Testis (tissue), 3 donors: ENCODE measurements around the gene MCC. TPM values are rescaled to one million over a fixed set of nuclear protein-coding genes. Genes with fewer than 3 reads are reported as not detected.
A peak's percentile ranks its signal among the peaks of the same experiment; 100 is the strongest.

ENCODE experiments used
- DNase-seq: peaks from one replicate; pipeline ENCODE4 v3.0.0-alpha.2; 2019
- H3K27ac ChIP-seq, 2 donors: fragments of 200-600 bp; sonication (generic); one replicate each; pipeline ENCODE4 v1.5.1; 2019
- H3K27me3 ChIP-seq: fragments of 200-600 bp; sonication (generic); one replicate; pipeline ENCODE4 v1.5.1; 2019
- H3K36me3 ChIP-seq: fragments of 200-600 bp; sonication (generic); one replicate; pipeline ENCODE4 v1.5.1; 2017; ENCODE audit warnings: low read depth; ENCODE audit errors: missing control alignments
- H3K4me1 ChIP-seq: fragments of 200-600 bp; sonication (generic); one replicate; pipeline ENCODE4 v1.5.1; 2019
- H3K4me3 ChIP-seq, 2 donors: fragments of 200-600 bp; sonication (generic); one replicate each; pipeline ENCODE4 v1.5.1; 2017 to 2019
- H3K9me3 ChIP-seq: fragments of 200-600 bp; sonication (generic); one replicate; pipeline ENCODE4 v1.5.1; 2017
- CTCF ChIP-seq, 3 experiments: fragments of 450-650 bp in 2 of 3; fragments of 200-600 bp in 1 of 3; sonication (generic) in 1 of 3; IDR thresholded peaks; one replicate each; pipeline ENCODE4 v1.5.1; 2016 to 2019; ENCODE audit warnings: antibody characterized with exemption in 3 of 3, mild to moderate bottlenecking in 2 of 3, moderate library complexity in 1 of 3
- POLR2A ChIP-seq: fragments of 450-650 bp; IDR thresholded peaks from one replicate; pipeline ENCODE4 v1.6.1; 2017; ENCODE audit warnings: antibody characterized with exemption, mild to moderate bottlenecking, moderate library complexity
- WGBS, 2 donors: methylation state at CpG; one replicate each; pipeline ENCODE4 v1.1.5; 2018; 5-methylcytosine and 5-hydroxymethylcytosine counted together
- intact Hi-C: fragments of 100-400 bp; cut with DNase I; formaldehyde crosslinking; loops from one replicate; pipeline ENCODE4 v1.15.1; 2023; ENCODE audit warnings: low total_unique reads
- polyA plus RNA-seq: library from polyadenylated mRNA; stranded (reverse); fragments of 350-450 nt; fragmentation: Illumina TruSeq; extraction: RNeasy Lipid Tissue Mini Kit (QIAGEN cat#74804); gene quantifications from one replicate; pipeline ENCODE4 v1.2.3, GENCODE V29; 2014; ENCODE audit warnings: low read depth, low replicate concordance; ENCODE audit not compliant: insufficient read depth
- total RNA-seq, 2 donors: library from RNA; depleted of rRNA; stranded (reverse); fragments of >200 nt; gene quantifications; one replicate each; pipeline ENCODE4 v1.2.3, GENCODE V29; 2016

Gene MCC
- total and polyA plus RNA-seq, 3 donors from 2014 or later = 7.1 to 23.7 (median 21.4) TPM

GRCh38 chr5:113118765-113119164 is 369.5 kb downstream of the MCC start:
- intact Hi-C loops = no loop called here
- 45 to 58% methylated on average over 6 to 7 of the region's 7 CpGs for WGBS, 2 donors
- Histone ChIP-seq H3K9me3 (no peaks in the 10 kb centered on the region), H3K27me3 (no peaks in the 10 kb centered on the region), H3K4me3 (no peak overlapping the region), H3K4me1 (peaks cover 10% of the 10 kb centered on the region), H3K27ac (peak overlapping the region; percentile 7 to 33), H3K36me3 (no peaks in the 10 kb centered on the region)
- TF ChIP-seq POLR2A = no peak
- no peak for TF ChIP-seq CTCF (IDR thresholded peaks at IDR 0.05)
- DNase-seq = no peak

- 56 to 60% methylated on average over 3 of the region's 3 CpGs for WGBS, 2 donors
- intact Hi-C loops = no loop called here
- Histone ChIP-seq H3K36me3 (no peaks in the 10 kb centered on the region), H3K27ac (no peak overlapping the region), H3K4me3 (no peak overlapping the region), H3K4me1 (peaks cover 10% of the 10 kb centered on the region), H3K9me3 (no peaks in the 10 kb centered on the region), H3K27me3 (no peaks in the 10 kb centered on the region)
- DNase-seq = no peak
- no peak for TF ChIP-seq CTCF (IDR thresholded peaks at IDR 0.05)
- TF ChIP-seq POLR2A = no peak
These were observed 370.0 kb downstream of the MCC start for GRCh38 chr5:113118298-113118697.

GRCh38 chr5:113117543-113118115 is 370.6 kb downstream of the MCC start:
- TF ChIP-seq POLR2A (no peak), CTCF (IDR thresholded peaks at IDR 0.05) (no peak)
- 81 to 82% methylated on average over 3 to 4 of the region's 4 CpGs for WGBS, 2 donors
- DNase-seq = no peak

GRCh38 chr5:113115956-113116355 is 372.3 kb downstream of the MCC start:
- Histone ChIP-seq H3K36me3 (no peaks in the 10 kb centered on the region), H3K4me3 (no peak overlapping the region), H3K4me1 (peaks cover 10% of the 10 kb centered on the region), H3K27me3 (no peaks in the 10 kb centered on the region), H3K9me3 (no peaks in the 10 kb centered on the region), H3K27ac (no peak overlapping the region)
- no peak for DNase-seq
- WGBS, 2 donors = 80 to 95% methylated on average over 4 of the region's 4 CpGs
- TF ChIP-seq POLR2A (no peak), CTCF (IDR thresholded peaks at IDR 0.05) (no peak)
- intact Hi-C loops = no loop called here

More at GRCh38 chr5:113117543-113118115, 370.6 kb downstream of the MCC start:
- Histone ChIP-seq H3K4me1 (peaks cover 10% of the 10 kb centered on the region), H3K36me3 (no peaks in the 10 kb centered on the region), H3K4me3 (no peak overlapping the region), H3K27me3 (no peaks in the 10 kb centered on the region), H3K27ac (no peak overlapping the region), H3K9me3 (no peaks in the 10 kb centered on the region)
- intact Hi-C loops = no loop called here

GRCh38 chr5:113115061-113115460 is 373.2 kb downstream of the MCC start:
- no peaks in the 10 kb centered on the region for H3K36me3 ChIP-seq
- H3K4me3 ChIP-seq = no peak overlapping the region
- H3K27ac ChIP-seq = no peak overlapping the region
- H3K4me1 ChIP-seq = peaks cover 10% of the 10 kb centered on the region
- H3K9me3 ChIP-seq = no peaks in the 10 kb centered on the region
- no peaks in the 10 kb centered on the region for H3K27me3 ChIP-seq
- intact Hi-C loops = no loop called here
- DNase-seq = no peak
- WGBS, 2 donors = 89 to 98% methylated on average over 7 to 8 of the region's 8 CpGs
- no peak for TF ChIP-seq POLR2A
- no peak for TF ChIP-seq CTCF (IDR thresholded peaks at IDR 0.05)
